SU-DHL-6 (cell line): ENCODE data around the gene L3MBTL4.

Source experiments
- H2AFZ ChIP-seq: fragments of 200-600 bp; sonication (generic); 2 replicates; pipeline ENCODE4 v1.6.1; 2014; ENCODE audit warnings: low read depth, mild to moderate bottlenecking, moderate library complexity, mixed read lengths, antibody characterized with exemption, low read length; ENCODE audit not compliant: severe bottlenecking
- H3F3A ChIP-seq: fragments of 200-600 bp; shearing (Covaris generic); 2 replicates; pipeline ENCODE4 v1.6.0; 2016; ENCODE audit warnings: antibody characterized with exemption, mild to moderate bottlenecking; ENCODE audit not compliant: insufficient read depth
- H3K27ac ChIP-seq: fragments of 200-600 bp; sonication (generic); 2 replicates; pipeline ENCODE4 v1.5.1; 2016; ENCODE audit warnings: low read depth, mild to moderate bottlenecking, low read length, moderate library complexity, mixed read lengths
- H3K27me3 ChIP-seq: fragments of 200-600 bp; sonication (generic), shearing (Covaris generic); 2 replicates; pipeline ENCODE4 v1.6.0; 2014; ENCODE audit warnings: mild to moderate bottlenecking, low read length
- H3K36me3 ChIP-seq: fragments of 200-600 bp; sonication (generic); 2 replicates; pipeline ENCODE4 v1.6.1; 2014; ENCODE audit warnings: mild to moderate bottlenecking, low read length, mixed read lengths
- H3K4me2 ChIP-seq: fragments of 300-600, 200-600 bp; shearing (Covaris generic), sonication (generic); 2 replicates; pipeline ENCODE4 v1.6.0; 2014; ENCODE audit warnings: low read length, low read depth, mild to moderate bottlenecking; ENCODE audit not compliant: poor library complexity, severe bottlenecking
- H3K4me3 ChIP-seq: fragments of 200-600 bp; sonication (generic); 2 replicates; pipeline ENCODE4 v1.5.1; 2014; ENCODE audit warnings: antibody characterized with exemption, low read length, mild to moderate bottlenecking, mixed read lengths; ENCODE audit not compliant: insufficient read depth, poor library complexity, severe bottlenecking
- H3K79me2 ChIP-seq: fragments of 200-600 bp; sonication (generic); 2 replicates; pipeline ENCODE4 v1.6.1; 2014; ENCODE audit warnings: mild to moderate bottlenecking, low read length, moderate library complexity; ENCODE audit not compliant: insufficient read depth
- H3K9ac ChIP-seq: fragments of 200-600 bp; sonication (generic); 2 replicates; pipeline ENCODE4 v1.7.0; 2014; ENCODE audit warnings: mild to moderate bottlenecking, low read length
- H3K9me2 ChIP-seq: fragments of 200-600 bp; sonication (generic); replicated peaks from 2 replicates; pipeline ENCODE4 v1.6.1; 2014; ENCODE audit warnings: low read length; ENCODE audit not compliant: insufficient read depth
- H3K9me3 ChIP-seq: fragments of 200-600 bp; sonication (generic); 2 replicates; pipeline ENCODE4 v1.6.1; 2014; ENCODE audit warnings: low read length, mixed read lengths; ENCODE audit not compliant: insufficient read depth
- H4K20me1 ChIP-seq: fragments of 200-600 bp; sonication (generic); 2 replicates; pipeline ENCODE4 v1.6.1; 2014; ENCODE audit warnings: low read depth, mild to moderate bottlenecking, antibody characterized with exemption, low read length, moderate library complexity, mixed read lengths
- CTCF ChIP-seq: fragments of 200-600 bp; sonication (generic); IDR thresholded peaks from one replicate; pipeline ENCODE4 v1.5.1; 2017; ENCODE audit warnings: antibody characterized with exemption, mild to moderate bottlenecking, low read length, moderate library complexity; ENCODE audit not compliant: insufficient read depth, poor library complexity, severe bottlenecking
- EZH2phosphoT487 ChIP-seq: fragments of 200-600 bp; sonication (generic), shearing (Covaris generic); conservative IDR thresholded peaks from 2 replicates; pipeline ENCODE4 v1.6.1; 2018; ENCODE audit warnings: mild to moderate bottlenecking, antibody characterized with exemption, low read length, moderate library complexity, mixed read lengths

L3MBTL4 gene

GRCh38 chr18:6155707-6156106 lies 259.0 kb downstream of the L3MBTL4 start:
- Histone ChIP-seq H3K79me2 (no peaks in the 10 kb centered on the region), H3K9ac (no peak overlapping the region), H3K9me3 (no peaks in the 10 kb centered on the region), H2AFZ (no peak overlapping the region), H3K4me2 (no peak overlapping the region), H3K9me2 (no peaks in the 10 kb centered on the region), H3K27me3 (no peaks in the 10 kb centered on the region), H3K4me3 (no peak overlapping the region), H3K36me3 (no peaks in the 10 kb centered on the region), H3K27ac (no peak overlapping the region), H4K20me1 (no peaks in the 10 kb centered on the region), H3F3A (no peaks in the 10 kb centered on the region)
- TF ChIP-seq CTCF = no peak
- TF ChIP-seq EZH2phosphoT487 = no peak

GRCh38 chr18:6150430-6150829 lies 264.3 kb downstream of the L3MBTL4 start:
- Histone ChIP-seq H3K9me3 (no peaks in the 10 kb centered on the region), H3K79me2 (no peaks in the 10 kb centered on the region), H3K9ac (no peak overlapping the region), H3K36me3 (no peaks in the 10 kb centered on the region), H4K20me1 (no peaks in the 10 kb centered on the region), H3K4me2 (no peak overlapping the region), H3K9me2 (no peaks in the 10 kb centered on the region), H3K4me3 (no peak overlapping the region), H3F3A (no peaks in the 10 kb centered on the region), H2AFZ (no peak overlapping the region), H3K27ac (no peak overlapping the region), H3K27me3 (no peaks in the 10 kb centered on the region)
- TF ChIP-seq EZH2phosphoT487 (no peak), CTCF (no peak)

- no peaks in the 10 kb centered on the region for H3K79me2 ChIP-seq
- TF ChIP-seq CTCF = no peak
- TF ChIP-seq EZH2phosphoT487 = no peak
- H3K9me2 ChIP-seq = no peaks in the 10 kb centered on the region
- no peaks in the 10 kb centered on the region for H4K20me1 ChIP-seq
- H3K4me3 ChIP-seq = no peak overlapping the region
- H3F3A ChIP-seq = no peaks in the 10 kb centered on the region
- H3K9me3 ChIP-seq = no peaks in the 10 kb centered on the region
- H3K4me2 ChIP-seq = no peak overlapping the region
- no peak overlapping the region for H3K9ac ChIP-seq
- no peak overlapping the region for H3K27ac ChIP-seq
- no peak overlapping the region for H2AFZ ChIP-seq
- H3K27me3 ChIP-seq = no peaks in the 10 kb centered on the region
- H3K36me3 ChIP-seq = no peaks in the 10 kb centered on the region
Observed at GRCh38 chr18:6146307-6146661, 268.4 kb downstream of the L3MBTL4 start.
